Nephron progenitor cell (in vitro differentiated cells): Measurements from ENCODE around the gene MAP3K21.

Experiments used
- DNase-seq: peaks from one replicate; pipeline ENCODE4 v3.0.0; 2021
- H3K27ac Mint-ChIP-seq: 2 replicates; pipeline ENCODE4 v1.8.0; 2021; ENCODE audit warnings: mild to moderate bottlenecking, moderate library complexity, mixed read lengths
- H3K27me3 Mint-ChIP-seq: 2 replicates; pipeline ENCODE4 v1.8.0; 2021; ENCODE audit warnings: mild to moderate bottlenecking, low read depth, mixed read lengths; ENCODE audit not compliant: poor library complexity
- H3K36me3 Mint-ChIP-seq: 2 replicates; pipeline ENCODE4 v1.8.0; 2021; ENCODE audit warnings: low read depth, mixed read lengths
- H3K4me1 Mint-ChIP-seq: 2 replicates; pipeline ENCODE4 v1.8.0; 2021; ENCODE audit warnings: mixed read lengths
- H3K4me3 Mint-ChIP-seq: 2 replicates; pipeline ENCODE4 v1.8.0; 2021; ENCODE audit warnings: mild to moderate bottlenecking, moderate library complexity, mixed read lengths
- H3K9me3 Mint-ChIP-seq: 2 replicates; pipeline ENCODE4 v1.8.0; 2021; ENCODE audit warnings: mild to moderate bottlenecking, moderate library complexity, mixed read lengths
- CTCF ChIP-seq: fragments of 200-600 bp; sonication (generic); IDR thresholded peaks from 2 replicates; pipeline ENCODE4 v1.5.0; 2021; ENCODE audit warnings: antibody characterized with exemption

MAP3K21 gene

GRCh38 chr1:233389169-233389568, 61.6 kb downstream of the MAP3K21 start:
- no peak overlapping the region for H3K27ac Mint-ChIP-seq
- H3K27me3 Mint-ChIP-seq = no peaks in the 10 kb centered on the region
- no peak for DNase-seq
- peaks cover 27% of the 10 kb centered on the region for H3K4me1 Mint-ChIP-seq
- no peaks in the 10 kb centered on the region for H3K36me3 Mint-ChIP-seq
- no peak overlapping the region for H3K4me3 Mint-ChIP-seq
- TF ChIP-seq CTCF = no peak
- H3K9me3 Mint-ChIP-seq = peaks cover 11% of the 10 kb centered on the region

- Mint-ChIP-seq H3K27ac (no peak overlapping the region), H3K36me3 (no peaks in the 10 kb centered on the region), H3K4me1 (peaks cover 29% of the 10 kb centered on the region), H3K9me3 (peaks cover 11% of the 10 kb centered on the region), H3K4me3 (no peak overlapping the region), H3K27me3 (no peaks in the 10 kb centered on the region)
- no peak for DNase-seq
- TF ChIP-seq CTCF = no peak
Observed at GRCh38 chr1:233389893-233390292, 62.4 kb downstream of the MAP3K21 start.

DNA sequence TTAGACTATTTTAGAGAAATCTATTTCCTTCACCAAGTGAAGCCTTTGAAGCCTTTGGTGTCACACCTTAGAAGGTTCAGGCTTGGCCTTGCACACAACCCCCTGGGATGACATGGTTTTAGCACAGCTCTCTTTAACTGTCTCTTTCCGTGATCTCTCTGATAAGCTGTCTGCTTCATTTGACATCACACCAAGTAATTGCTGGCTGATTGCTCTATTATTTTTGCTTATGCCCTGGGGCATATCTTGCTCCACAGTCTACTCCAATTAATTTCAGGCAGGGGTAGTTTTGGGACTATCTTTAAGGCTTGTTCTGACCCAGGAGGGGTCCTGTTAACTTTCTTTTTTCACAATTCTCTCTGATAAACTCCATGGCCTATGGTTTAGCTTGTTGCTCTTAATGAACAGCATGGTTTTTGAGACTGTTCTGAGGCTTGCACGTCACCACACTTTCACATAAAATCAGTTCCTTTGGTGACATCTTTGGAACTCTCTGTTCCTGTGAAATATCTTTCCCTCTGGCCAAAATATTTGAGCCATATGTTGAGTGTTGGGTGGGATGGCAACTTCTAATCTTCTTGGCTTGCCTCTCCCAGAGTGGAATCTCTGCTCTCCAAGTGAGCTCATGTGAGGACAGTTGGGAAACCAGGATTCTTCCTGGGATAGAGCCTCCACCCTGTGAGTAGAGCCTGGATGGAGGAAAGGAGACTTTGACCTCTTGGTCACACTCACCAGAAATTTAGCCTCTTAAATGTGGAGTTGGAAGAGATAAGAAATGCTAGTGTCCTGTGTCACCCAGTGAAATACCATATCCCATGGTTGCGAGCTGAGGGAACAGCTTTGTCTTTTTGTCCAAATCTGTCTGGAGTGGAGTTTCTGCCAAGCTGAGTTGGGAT, 63.6 kb downstream of the MAP3K21 start:
- Mint-ChIP-seq H3K9me3 (peaks cover 11% of the 10 kb centered on the region), H3K36me3 (no peaks in the 10 kb centered on the region)

GRCh38 chr1:233393084-233393840, 65.7 kb downstream of the MAP3K21 start:
- no peak for TF ChIP-seq CTCF
- Mint-ChIP-seq H3K9me3 (peaks cover 11% of the 10 kb centered on the region), H3K4me1 (peaks cover 29% of the 10 kb centered on the region), H3K27ac (no peak overlapping the region), H3K27me3 (no peaks in the 10 kb centered on the region), H3K36me3 (no peaks in the 10 kb centered on the region), H3K4me3 (no peak overlapping the region)
- no peak for DNase-seq

More for the DNA sequence above, 63.6 kb downstream of the MAP3K21 start:
- no peak overlapping the region for H3K27ac Mint-ChIP-seq
- no peak for DNase-seq
- H3K4me1 Mint-ChIP-seq = peaks cover 29% of the 10 kb centered on the region
- TF ChIP-seq CTCF = no peak
- H3K27me3 Mint-ChIP-seq = no peaks in the 10 kb centered on the region
- no peak overlapping the region for H3K4me3 Mint-ChIP-seq

DNA sequence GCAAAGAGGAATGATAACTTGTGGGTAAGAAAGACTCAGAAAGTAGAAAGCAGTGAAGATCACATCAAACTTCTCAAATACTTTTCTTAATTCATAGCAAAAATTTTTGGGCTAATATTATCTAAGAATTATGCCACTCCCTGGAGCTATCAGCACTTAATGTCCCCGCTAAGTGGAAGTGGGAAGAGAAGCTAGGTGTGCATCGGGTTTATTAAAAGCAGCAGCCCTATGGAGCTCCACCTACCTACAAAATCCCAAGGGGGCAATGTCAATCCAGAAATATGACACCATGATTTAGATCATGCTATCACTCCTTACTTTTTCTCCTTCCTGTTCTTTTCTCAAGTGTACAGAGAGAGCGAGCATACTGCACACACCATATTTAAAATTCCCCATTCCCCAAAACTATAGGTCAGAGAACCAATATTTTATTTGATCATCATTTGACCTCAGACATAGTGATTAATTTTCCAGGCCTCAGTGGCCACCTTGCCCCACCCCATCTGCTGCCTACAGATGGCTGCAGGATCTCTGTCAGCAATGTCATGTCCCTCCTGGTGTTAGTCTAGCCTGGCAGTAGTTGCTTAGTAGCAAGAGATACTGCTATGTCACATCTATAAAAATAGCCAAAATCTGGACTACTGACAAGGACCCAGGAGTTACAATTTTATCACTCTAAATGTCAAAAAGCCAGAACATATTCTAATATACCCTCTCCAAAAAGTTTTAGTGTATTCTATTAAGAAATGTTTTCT, 66.6 kb downstream of the MAP3K21 start:
- H3K27ac Mint-ChIP-seq = no peak overlapping the region
- H3K27me3 Mint-ChIP-seq = no peaks in the 10 kb centered on the region
- H3K4me3 Mint-ChIP-seq = no peak overlapping the region
- TF ChIP-seq CTCF = no peak
- H3K36me3 Mint-ChIP-seq = no peaks in the 10 kb centered on the region
- H3K4me1 Mint-ChIP-seq = peaks cover 29% of the 10 kb centered on the region
- H3K9me3 Mint-ChIP-seq = peaks cover 3% of the 10 kb centered on the region
- DNase-seq = no peak
